ENCODE data around the gene CEACAM1.
"Not testable (repeated sequence)": the region's sequence is repeated elsewhere in the genome, so short reads cannot be mapped to it uniquely, and the experiment has no call there.

Gene CEACAM1

GRCh38 chr19:42512743-42513304, 15.5 kb downstream of the CEACAM1 start:
- DNase-seq (ENCODE audit: low read depth in 2 of 2, low spot score in 1 of 2), result no peak

- DNase-seq (ENCODE audit: low read depth in 2 of 2, low spot score in 1 of 2), result no peak
Observed at GRCh38 chr19:42512130-42512636, 16.1 kb downstream of the CEACAM1 start.

GRCh38 chr19:42511340-42511739, 16.9 kb downstream of the CEACAM1 start:
- DNase-seq (ENCODE audit: low read depth in 2 of 2, low spot score in 1 of 2), result no peak

- DNase-seq (ENCODE audit: low read depth in 2 of 2, low spot score in 1 of 2), result no peak
Observed at GRCh38 chr19:42508892-42509444, 19.3 kb downstream of the CEACAM1 start.

- DNase-seq (ENCODE audit: low read depth in 2 of 2, low spot score in 1 of 2), result no peak
Observed at GRCh38 chr19:42505066-42505465, 23.2 kb downstream of the CEACAM1 start.

- DNase-seq (ENCODE audit: low read depth in 2 of 2, low spot score in 1 of 2), result no peak
Observed at GRCh38 chr19:42501733-42502132, 26.5 kb downstream of the CEACAM1 start.

- not testable (repeated sequence) for DNase-seq (ENCODE audit: low read depth in 2 of 2, low spot score in 1 of 2)
Observed at GRCh38 chr19:42501243-42501642, 27.0 kb downstream of the CEACAM1 start.

GRCh38 chr19:42498169-42498757, 30.0 kb downstream of the CEACAM1 start:
- no peak for DNase-seq (ENCODE audit: low read depth in 2 of 2, low spot score in 1 of 2)

GRCh38 chr19:42497492-42498168, 30.7 kb downstream of the CEACAM1 start:
- no peak for DNase-seq (ENCODE audit: low read depth in 2 of 2, low spot score in 1 of 2)

- DNase-seq (ENCODE audit: low read depth in 2 of 2, low spot score in 1 of 2), result no peak
Observed at GRCh38 chr19:42496460-42497133, 31.7 kb downstream of the CEACAM1 start.

- DNase-seq (ENCODE audit: low read depth in 2 of 2, low spot score in 1 of 2), result no peak
Observed at GRCh38 chr19:42495663-42496062, 32.6 kb downstream of the CEACAM1 start.

GRCh38 chr19:42494321-42494720, 34.0 kb downstream of the CEACAM1 start:
- no peak for DNase-seq (ENCODE audit: low read depth in 2 of 2, low spot score in 1 of 2)

GRCh38 chr19:42488783-42489521, 39.3 kb downstream of the CEACAM1 start:
- DNase-seq (ENCODE audit: low read depth in 2 of 2, low spot score in 1 of 2), result no peak

- no peak for DNase-seq (ENCODE audit: low read depth in 2 of 2, low spot score in 1 of 2)
Observed at GRCh38 chr19:42487798-42488178, 40.5 kb downstream of the CEACAM1 start.

GRCh38 chr19:42487032-42487797, 41.1 kb downstream of the CEACAM1 start:
- DNase-seq (ENCODE audit: low read depth in 2 of 2, low spot score in 1 of 2), result no peak

- DNase-seq (ENCODE audit: low read depth in 2 of 2, low spot score in 1 of 2), result not testable (repeated sequence)
Observed at GRCh38 chr19:42485036-42485435, 43.2 kb downstream of the CEACAM1 start.

- DNase-seq (ENCODE audit: low read depth in 2 of 2, low spot score in 1 of 2), result no peak
Observed at GRCh38 chr19:42480335-42481095, 47.8 kb downstream of the CEACAM1 start.

- no peak for DNase-seq (ENCODE audit: low read depth in 2 of 2, low spot score in 1 of 2)
Observed at GRCh38 chr19:42479736-42480135, 48.5 kb downstream of the CEACAM1 start.

- DNase-seq (ENCODE audit: low read depth in 2 of 2, low spot score in 1 of 2), result no peak
Observed at GRCh38 chr19:42478765-42479311, 49.4 kb downstream of the CEACAM1 start.

Data from stimulated activated CD8-positive, alpha-beta memory T cell treated with anti-CD3 and anti-CD28 coated beads, Interleukin-4, amount 100 ng/mL, for 1 hour (primary cell).